K562 (cell line): Measurements from ENCODE around the gene ATAD3B. TPM values are rescaled to one million over a fixed set of nuclear protein-coding genes. Genes with fewer than 3 reads are reported as not detected.

ENCODE experiments used
- FOXA3 ChIP-seq, 2 experiments: fragments of 450-650 bp in 1 of 2; sonication (generic) in 1 of 2; formaldehyde crosslinking; IDR thresholded peaks in 1 of 2; conservative IDR thresholded peaks in 1 of 2; 2 replicates each; pipeline versions ENCODE4 v1.4.0 to v1.8.0; 2020 to 2022; ENCODE audit warnings: mild to moderate bottlenecking in 2 of 2, missing genetic modification reagents in 1 of 2
- HDAC3 ChIP-seq: fragments of 450-650 bp; IDR thresholded peaks from 2 replicates; pipeline ENCODE4 v1.6.1; 2018; ENCODE audit warnings: borderline replicate concordance, mild to moderate bottlenecking, moderate library complexity; ENCODE audit not compliant: partially characterized antibody
- HDAC8 ChIP-seq: fragments of 450-650 bp; IDR thresholded peaks from 2 replicates; pipeline ENCODE4 v1.6.1; 2016; ENCODE audit warnings: mild to moderate bottlenecking, missing genetic modification characterization, moderate library complexity, missing compliant biosample characterization
- HMG20B ChIP-seq: fragments of 250-450 bp; sonication (Bioruptor Pico); IDR thresholded peaks from 2 replicates; pipeline ENCODE4 v1.5.0; 2021; ENCODE audit warnings: mild to moderate bottlenecking
- MNT ChIP-seq, 2 experiments: fragments of 450-650 bp; conservative IDR thresholded peaks; 2 replicates each; pipeline ENCODE4 v1.6.1; 2017; ENCODE audit warnings: mild to moderate bottlenecking in 2 of 2, moderate library complexity in 2 of 2
- PBX2 ChIP-seq, 2 experiments: IDR thresholded peaks in 1 of 2; conservative IDR thresholded peaks in 1 of 2; 2 replicates each; pipeline ENCODE4 v1.6.1; 2016; ENCODE audit warnings: low read depth in 2 of 2, mild to moderate bottlenecking in 1 of 2, missing compliant biosample characterization in 1 of 2, missing genetic modification characterization in 1 of 2, moderate library complexity in 1 of 2
- PHTF2 ChIP-seq: fragments of 250-450 bp; sonication (Bioruptor Pico); IDR thresholded peaks from 2 replicates; pipeline ENCODE4 v1.5.0; 2021; ENCODE audit warnings: mild to moderate bottlenecking
- RFX5 ChIP-seq: IDR thresholded peaks from 2 replicates; pipeline ENCODE4 v1.6.1; 2011; ENCODE audit warnings: low read depth, mild to moderate bottlenecking, improper control_type of control experiment, low read length
- TEAD4 ChIP-seq, 2 experiments: sonication (generic) in 1 of 2; formaldehyde crosslinking in 1 of 2; IDR thresholded peaks; 2 replicates each; pipeline versions ENCODE4 v1.6.1 to v1.8.0; 2012 to 2022; ENCODE audit warnings: borderline replicate concordance in 1 of 2, inconsistent platforms in 1 of 2, low read length in 1 of 2, mild to moderate bottlenecking in 1 of 2, missing genetic modification reagents in 1 of 2
- TSC22D4 ChIP-seq: fragments of 450-650 bp; IDR thresholded peaks from 2 replicates; pipeline ENCODE4 v1.6.1; 2016; ENCODE audit warnings: missing genetic modification characterization, missing biosample characterization, control low read depth
- XRCC4 ChIP-seq: IDR thresholded peaks from one replicate; pipeline ENCODE4 v1.6.1; 2011; ENCODE audit not compliant: insufficient read depth, insufficient read length; ENCODE audit errors: extremely low read depth
- ZBTB34 ChIP-seq: fragments of 250-450 bp; sonication (Bioruptor Pico); IDR thresholded peaks from 2 replicates; pipeline ENCODE4 v1.8.0; 2021; ENCODE audit warnings: mild to moderate bottlenecking, moderate library complexity
- ZFP91 ChIP-seq: sonication (generic); formaldehyde crosslinking; IDR thresholded peaks from 2 replicates; pipeline ENCODE4 v1.8.0; 2022; ENCODE audit warnings: mild to moderate bottlenecking, missing genetic modification reagents
- ZNF431 ChIP-seq: sonication (generic); formaldehyde crosslinking; IDR thresholded peaks from 2 replicates; pipeline ENCODE4 v1.8.0; 2022; ENCODE audit warnings: mild to moderate bottlenecking, missing genetic modification reagents
- ZNF512 ChIP-seq: IDR thresholded peaks from 2 replicates; pipeline ENCODE4 v1.6.1; 2016; ENCODE audit warnings: missing genetic modification characterization, missing compliant biosample characterization
- ZNF589 ChIP-seq: fragments of 200-800 bp; sonication (Bioruptor generic); IDR thresholded peaks from 2 replicates; pipeline ENCODE4 v1.6.1; 2016; ENCODE audit warnings: low read depth, missing genetic modification characterization, missing compliant biosample characterization
- polyA plus RNA-seq, 8 experiments: library from polyadenylated mRNA; depleted of rRNA in 4 of 8; stranded (reverse) in 5 of 8; unstranded in 3 of 8; fragments of >200 nt; fragmentation: Nextera tagmentation in 2 of 8; fragmentation: Illumina TruSeq in 1 of 8; extraction: Ambion mirVana in 2 of 8; extraction: Trizol in 1 of 8; gene quantifications; 2 replicates each; pipeline versions ENCODE4 v1.2.1 to v1.2.3, GENCODE V29; 2011 to 2014; ENCODE audit warnings: inconsistent platforms in 1 of 8, missing spikeins in 1 of 8
- total RNA-seq, 7 experiments: library from RNA; depleted of rRNA in 6 of 7; stranded (reverse); fragments of >200 nt in 6 of 7; fragmentation: Illumina TruSeq in 2 of 7; extraction: Trizol in 2 of 7; gene quantifications; 2 replicates each; pipeline versions ENCODE4 v1.2.1 to v1.2.3, GENCODE V29; 2011 to 2021; ENCODE audit warnings: low replicate concordance in 1 of 7

Gene ATAD3B
- total and polyA plus RNA-seq, 9 of the 15 experiments (the other 6 are each of a cell fraction or from before 2014, with no cell fraction given), result 0.07 to 113 (median 27.7) TPM

GRCh38 chr1:1422465-1423244, 48.9 kb upstream of the ATAD3B start (continued):
- TF ChIP-seq ZNF512 (tag) (no peak), ZNF589 (CRISPR knock-in tag) (0 out of 2 replicates have a peak, but pooled peaks have one; percentile 47), TEAD4 (IDR thresholded peaks at IDR 0.05; ENCODE audit: low read length) (no peak), TEAD4 (CRISPR knock-in tag; IDR thresholded peaks at IDR 0.05; ENCODE audit: borderline replicate concordance) (no peak), TSC22D4 (tag) (no peak), HDAC8 (peak; percentile 98), HDAC3 (no peak), HMG20B (CRISPR knock-in tag) (no peak), ZBTB34 (CRISPR knock-in tag) (peak; percentile 67; the same call in 1 of the 2 replicates), FOXA3 (CRISPR knock-in tag; conservative IDR thresholded peaks at IDR 0.05 in 1 of 2, IDR thresholded peaks at IDR 0.05 in 1 of 2) (no peak), MNT (conservative IDR thresholded peaks at IDR 0.05) (no peak), ZNF431 (CRISPR knock-in tag) (no peak), PBX2 (CRISPR knock-in tag; IDR thresholded peaks at IDR 0.05; ENCODE audit: low read depth) (no peak), PBX2 (tag; conservative IDR thresholded peaks at IDR 0.05; ENCODE audit: low read depth) (no peak), XRCC4 (no peak), ZFP91 (CRISPR knock-in tag) (no peak), PHTF2 (CRISPR knock-in tag) (no peak), RFX5 (no peak)
